ENCODE data around the gene LRRC25. TPM values are rescaled to one million over a fixed set of nuclear protein-coding genes. Genes with fewer than 3 reads are reported as not detected.

Gene LRRC25
- total and polyA plus RNA-seq, 10 of the 15 experiments (the other 5 are each of a cell fraction or from before 2014, with no cell fraction given) = 0.38 to 2.9 (median 1.2) TPM

DNA sequence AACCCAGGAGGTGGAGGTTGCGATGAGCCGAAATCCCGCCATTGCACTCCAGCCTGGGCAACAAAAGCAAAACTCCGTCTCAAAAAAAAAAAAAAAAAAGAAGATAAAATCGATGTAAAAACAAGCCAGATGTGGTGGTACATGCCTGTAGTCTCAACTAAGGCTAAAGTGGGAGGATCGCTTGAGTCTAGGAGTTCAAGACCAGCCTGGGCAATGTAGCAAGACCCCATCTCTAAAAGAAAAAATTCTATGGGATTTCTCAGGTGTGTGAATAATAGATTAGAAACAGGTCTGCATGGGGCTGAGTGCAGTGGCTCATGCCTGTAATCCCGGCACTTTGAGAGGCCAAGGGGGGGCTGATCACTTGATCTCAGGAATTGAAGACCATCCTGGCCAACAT, 45.9 kb downstream of the LRRC25 start:
- POLR2A ChIA-PET = interaction anchor here (0.7 kb wide), 1 partner anchor 8 kb away, joined by 5 read pairs; no protein-coding TSS in a partner anchor
- Histone ChIP-seq H3K4me3 (no peak overlapping the region), H2AFZ (ENCODE audit: control insufficient read depth, low read depth, low read length) (no peak overlapping the region), H3K9me3 (replicated peaks; ENCODE audit: control insufficient read depth, insufficient read depth, low read length) (no peaks in the 10 kb centered on the region; the same call in 2 of the 3 replicates), H3K4me1 (ENCODE audit: control insufficient read depth, insufficient read depth, low read length) (no peaks in the 10 kb centered on the region), H3K4me2 (ENCODE audit: control insufficient read depth, insufficient read depth) (no peak overlapping the region), H3K36me3 (ENCODE audit: control insufficient read depth in 2 of 2, insufficient read depth in 2 of 2, low read length in 1 of 2) (peaks cover 1 to 14% of the 10 kb centered on the region in 2 experiments; a peak in 2 of 4 replicates), H4K20me1 (ENCODE audit: control insufficient read depth, insufficient read depth) (no peaks in the 10 kb centered on the region), H3K27me3 (replicated peaks in 1 of 2; ENCODE audit: control insufficient read depth in 2 of 2, insufficient read depth in 2 of 2, low read length in 1 of 2) (no peaks in the 10 kb centered on the region), H3K79me2 (ENCODE audit: control insufficient read depth, insufficient read depth, low read length) (no peaks in the 10 kb centered on the region), H3K9ac (ENCODE audit: control insufficient read depth, insufficient read depth, low read length) (no peak overlapping the region), H3K27ac (ENCODE audit: control insufficient read depth, insufficient read depth) (no peak overlapping the region)
- ATAC-seq = no peak
- FAIRE-seq = no peak
- CTCF ChIA-PET = interaction anchor here (0.6 to 4.3 kb wide), 3 partner anchors 38 to 62 kb away, joined by 3 to 75 read pairs (median 45); no protein-coding TSS in a partner anchor
- SMC1A ChIA-PET (ENCODE audit: uncharacterized antibody, unreplicated experiment) = interaction anchor here (1.7 to 3.7 kb wide), 2 partner anchors 59 to 66 kb away, joined by 3 to 30 read pairs; no protein-coding TSS in a partner anchor
- no peak for DNase-seq (ENCODE audit: low read depth, low spot score)
- no peak for TF ChIP-seq GABPA (IDR thresholded peaks at IDR 0.05; ENCODE audit: low read depth)
- in situ Hi-C loops (cut with MboI) (no loop called here), intact Hi-C loops (cut with micrococcal nuclease; ENCODE audit: unreplicated experiment) (no loop called here)
- BruUV-seq (replicated peaks) = no TSS peak
- WGBS (ENCODE audit: insufficient coverage, insufficient replicate concordance, low lambda C conversion rate, missing lambda C conversion rate) = 98% methylated on average over 6 of the region's 7 CpGs
- RAD21 ChIA-PET (ENCODE audit: unreplicated experiment) = interaction anchor here (0.5 kb wide), 1 partner anchor 11 kb away, joined by 3 read pairs; no protein-coding TSS in a partner anchor

DNA sequence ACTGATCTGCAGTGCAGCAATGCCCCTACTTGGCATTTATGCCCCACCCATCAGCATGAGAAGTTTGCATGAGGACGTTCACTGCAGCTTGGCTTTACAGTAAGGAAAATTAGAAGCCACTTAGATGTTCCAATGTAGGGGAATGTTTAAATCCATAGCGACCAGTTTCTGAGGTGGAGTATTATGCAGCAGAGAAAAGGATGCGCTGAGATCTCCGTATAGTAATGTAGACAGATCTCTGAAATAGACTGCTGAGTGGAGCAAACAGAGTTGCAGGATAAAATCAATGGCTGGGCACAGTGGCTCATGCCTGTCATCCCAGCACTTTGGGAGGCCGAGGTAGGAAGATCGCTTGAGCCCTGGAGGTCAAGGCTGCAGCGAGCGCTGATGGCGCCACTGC, 46.9 kb downstream of the LRRC25 start:
- SMC1A ChIA-PET (ENCODE audit: uncharacterized antibody, unreplicated experiment) = interaction anchor here (0.9 to 3.7 kb wide), 10 partner anchors 9 to 71 kb away, joined by 3 to 30 read pairs (median 3); no protein-coding TSS in a partner anchor
- Histone ChIP-seq H3K27ac (ENCODE audit: control insufficient read depth, insufficient read depth) (no peak overlapping the region), H3K9ac (ENCODE audit: control insufficient read depth, insufficient read depth, low read length) (no peak overlapping the region), H3K9me3 (replicated peaks; ENCODE audit: control insufficient read depth, insufficient read depth, low read length) (no peaks in the 10 kb centered on the region), H3K36me3 (ENCODE audit: control insufficient read depth in 2 of 2, insufficient read depth in 2 of 2, low read length in 1 of 2) (0 out of 4 replicates have a peak, but pooled peaks cover 0 to 11% of the 10 kb centered on the region in 2 experiments), H4K20me1 (ENCODE audit: control insufficient read depth, insufficient read depth) (no peaks in the 10 kb centered on the region), H3K4me3 (no peak overlapping the region), H3K4me1 (ENCODE audit: control insufficient read depth, insufficient read depth, low read length) (no peaks in the 10 kb centered on the region), H3K27me3 (replicated peaks in 1 of 2; ENCODE audit: control insufficient read depth in 2 of 2, insufficient read depth in 2 of 2, low read length in 1 of 2) (no peaks in the 10 kb centered on the region), H3K79me2 (ENCODE audit: control insufficient read depth, insufficient read depth, low read length) (no peaks in the 10 kb centered on the region), H2AFZ (ENCODE audit: control insufficient read depth, low read depth, low read length) (no peak overlapping the region), H3K4me2 (ENCODE audit: control insufficient read depth, insufficient read depth) (no peak overlapping the region)
- TSS peak; percentile 75 for BruUV-seq (replicated peaks)
- DNase-seq (ENCODE audit: low read depth, low spot score) (no peak), ATAC-seq (no peak), FAIRE-seq (no peak)
- intact Hi-C loops (cut with micrococcal nuclease; ENCODE audit: unreplicated experiment) (no loop called here), in situ Hi-C loops (cut with MboI) (no loop called here)
- TF ChIP-seq ATF7 (IDR thresholded peaks at IDR 0.05; ENCODE audit: low read depth) (no peak), NBN (IDR thresholded peaks at IDR 0.05) (no peak), EED (IDR thresholded peaks at IDR 0.05; ENCODE audit: low read depth) (no peak), RFX5 (IDR thresholded peaks at IDR 0.05; ENCODE audit: low read depth, low read length) (no peak), ZSCAN29 (IDR thresholded peaks at IDR 0.05) (no peak), ZNF384 (IDR thresholded peaks at IDR 0.05; ENCODE audit: borderline replicate concordance, low read depth, low read length) (no peak), HCFC1 (IDR thresholded peaks at IDR 0.05; ENCODE audit: low read length) (no peak), CHD4 (IDR thresholded peaks at IDR 0.05) (no peak)
- TF ChIP-seq, protein P1, sequence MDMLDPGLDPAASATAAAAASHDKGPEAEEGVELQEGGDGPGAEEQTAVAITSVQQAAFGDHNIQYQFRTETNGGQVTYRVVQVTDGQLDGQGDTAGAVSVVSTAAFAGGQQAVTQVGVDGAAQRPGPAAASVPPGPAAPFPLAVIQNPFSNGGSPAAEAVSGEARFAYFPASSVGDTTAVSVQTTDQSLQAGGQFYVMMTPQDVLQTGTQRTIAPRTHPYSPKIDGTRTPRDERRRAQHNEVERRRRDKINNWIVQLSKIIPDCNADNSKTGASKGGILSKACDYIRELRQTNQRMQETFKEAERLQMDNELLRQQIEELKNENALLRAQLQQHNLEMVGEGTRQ (IDR thresholded peaks at IDR 0.05; ENCODE audit: borderline replicate concordance, low read depth, low read length) = no peak
- TF ChIP-seq, protein P2, sequence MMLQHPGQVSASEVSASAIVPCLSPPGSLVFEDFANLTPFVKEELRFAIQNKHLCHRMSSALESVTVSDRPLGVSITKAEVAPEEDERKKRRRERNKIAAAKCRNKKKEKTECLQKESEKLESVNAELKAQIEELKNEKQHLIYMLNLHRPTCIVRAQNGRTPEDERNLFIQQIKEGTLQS (IDR thresholded peaks at IDR 0.05; ENCODE audit: borderline replicate concordance, extremely low read depth, low read depth, low read length) = no peak
- POLR2A ChIA-PET = no interaction called here
- CTCF ChIA-PET = interaction anchor here (0.8 to 4.3 kb wide), 14 partner anchors 9 to 81 kb away, joined by 3 to 75 read pairs (median 5); partner anchors contain the start of genes GDF15 and LRRC25
- 84% methylated on average over 9 of the region's 9 CpGs for WGBS (ENCODE audit: insufficient coverage, insufficient replicate concordance, low lambda C conversion rate, missing lambda C conversion rate)
- RAD21 ChIA-PET (ENCODE audit: unreplicated experiment) = interaction anchor here (1.0 to 1.4 kb wide), 2 partner anchors 22 to 71 kb away, joined by 3 read pairs; no protein-coding TSS in a partner anchor
